H1 (cell line): Measurements from ENCODE around the gene PIK3CA. TPM values are rescaled to one million over a fixed set of nuclear protein-coding genes. Genes with fewer than 3 reads are reported as not detected.

Experiments
- CTCF ChIA-PET: fragments of 300-600 bp; sonication (Branson Sonifier 250); formaldehyde crosslinking; loops from one replicate; lab custom pipeline; 2021; ENCODE audit not compliant: partially characterized antibody; lab: Charles Lee
- POLR2A ChIA-PET: fragments of 300-600 bp; sonication (Branson Sonifier 250); formaldehyde crosslinking; loops from one replicate; lab custom pipeline; 2021; ENCODE audit warnings: inconsistent platforms; ENCODE audit not compliant: partially characterized antibody; lab: Charles Lee
- DNase-seq, 2 experiments: peaks; one replicate each; pipeline versions ENCODE4 v3.0.0 to v3.0.0-alpha.2; 2010 to 2022; ENCODE audit warnings: low spot score in 2 of 2, low read depth in 1 of 2, mixed read lengths in 1 of 2
- FAIRE-seq: peaks from 2 replicates; lab custom pipeline; 2011; peaks lifted over from hg19 to GRCh38; lab: Jason Lieb, UNC
- H2AFZ ChIP-seq: 2 replicates; pipeline ENCODE4 v1.8.1; 2012; ENCODE audit warnings: low read length, inconsistent platforms
- H2AK5ac ChIP-seq: 2 replicates; pipeline ENCODE4 v1.6.1; 2013; ENCODE audit warnings: low read depth, low read length
- H2BK120ac ChIP-seq: replicated peaks from 2 replicates; pipeline ENCODE3; 2013; ENCODE audit warnings: low read depth, low read length, inconsistent platforms
- H2BK12ac ChIP-seq: 2 replicates; pipeline ENCODE4 v1.6.1; 2013; ENCODE audit warnings: low read depth, low read length
- H2BK15ac ChIP-seq: 2 replicates; pipeline ENCODE4 v1.6.1; 2013; ENCODE audit warnings: low read length
- H2BK20ac ChIP-seq: 2 replicates; pipeline ENCODE4 v1.6.1; 2013; ENCODE audit warnings: low read length
- H2BK5ac ChIP-seq: 2 replicates; pipeline ENCODE4 v1.6.1; 2013; ENCODE audit warnings: low read depth, low read length
- H3K14ac ChIP-seq: 2 replicates; pipeline ENCODE4 v1.6.1; 2013; ENCODE audit warnings: inconsistent platforms; ENCODE audit not compliant: insufficient read length
- H3K18ac ChIP-seq: 2 replicates; pipeline ENCODE4 v1.6.1; 2013; ENCODE audit warnings: low read length; ENCODE audit errors: extremely low read depth
- H3K23ac ChIP-seq: 2 replicates; pipeline ENCODE4 v1.6.1; 2013; ENCODE audit warnings: inconsistent platforms; ENCODE audit not compliant: insufficient read length
- H3K23me2 ChIP-seq: 2 replicates; pipeline ENCODE4 v1.6.1; 2013; ENCODE audit warnings: low read depth, low read length
- H3K27ac ChIP-seq: 2 replicates; pipeline ENCODE4 v1.6.1; 2011; ENCODE audit warnings: low read depth, low read length, inconsistent platforms
- H3K27me3 ChIP-seq, 4 experiments: replicated peaks in 1 of 4; 1 replicate in 1 of 4; 2 replicates in 3 of 4; pipeline versions ENCODE4 v1.6.1 to v1.8.1; 2011 to 2013; ENCODE audit warnings: low read length in 3 of 4, mild to moderate bottlenecking in 3 of 4, inconsistent platforms in 2 of 4, mixed read lengths in 2 of 4, moderate library complexity in 1 of 4; ENCODE audit not compliant: control insufficient read depth in 3 of 4, insufficient read depth in 3 of 4; ENCODE audit errors: extremely low read depth in 1 of 4
- H3K36me3 ChIP-seq, 4 experiments: 2 replicates each; pipeline versions ENCODE4 v1.6.1 to v1.8.1; 2011 to 2013; ENCODE audit warnings: mild to moderate bottlenecking in 4 of 4, low read length in 3 of 4, moderate library complexity in 2 of 4, control low read depth in 1 of 4, inconsistent platforms in 1 of 4; ENCODE audit not compliant: insufficient read depth in 4 of 4, control insufficient read depth in 2 of 4
- H3K4ac ChIP-seq: replicated peaks from 2 replicates; pipeline ENCODE3; 2013; ENCODE audit warnings: low read length, low read depth, mixed read lengths, inconsistent platforms; ENCODE audit not compliant: insufficient read length
- H3K4me1 ChIP-seq, 4 experiments: replicated peaks in 1 of 4; 1 replicate in 1 of 4; 2 replicates in 3 of 4; pipeline versions ENCODE4 v1.6.1 to v1.8.1; 2011 to 2013; ENCODE audit warnings: low read length in 3 of 4, inconsistent platforms in 2 of 4, mixed read lengths in 1 of 4; ENCODE audit not compliant: insufficient read depth in 4 of 4, control insufficient read depth in 3 of 4
- H3K4me2 ChIP-seq, 2 experiments: 2 replicates each; pipeline versions ENCODE4 v1.6.1 to v1.8.1; 2011 to 2013; ENCODE audit warnings: low read depth in 2 of 2, low read length in 2 of 2, control low read depth in 1 of 2, inconsistent platforms in 1 of 2, mild to moderate bottlenecking in 1 of 2; ENCODE audit not compliant: insufficient read depth in 1 of 2
- H3K4me3 ChIP-seq, 4 experiments: fragments of 200-600, 300-600 bp in 1 of 4; sonication (generic), shearing (Covaris generic), sonication (Bioruptor Twin) in 1 of 4; 2 replicates each; pipeline versions ENCODE4 v1.5.1 to v1.8.1; 2011 to 2016; ENCODE audit warnings: low read length in 4 of 4, low read depth in 3 of 4, control low read depth in 2 of 4, inconsistent platforms in 2 of 4, mild to moderate bottlenecking in 2 of 4, mixed read lengths in 1 of 4, moderate library complexity in 1 of 4; ENCODE audit not compliant: insufficient read depth in 2 of 4; ENCODE audit errors: extremely low read depth in 1 of 4
- H3K56ac ChIP-seq: replicated peaks from 2 replicates; pipeline ENCODE3; 2013; ENCODE audit warnings: low read depth, mild to moderate bottlenecking, mixed read lengths, low read length, inconsistent platforms; ENCODE audit not compliant: insufficient read length
- H3K79me1 ChIP-seq: 2 replicates; pipeline ENCODE4 v1.6.1; 2013; ENCODE audit warnings: low read depth, low read length, control low read depth
- H3K79me2 ChIP-seq, 2 experiments: 2 replicates each; pipeline versions ENCODE4 v1.6.1 to v1.8.1; 2012 to 2013; ENCODE audit warnings: low read length in 2 of 2, mild to moderate bottlenecking in 2 of 2, inconsistent platforms in 1 of 2; ENCODE audit not compliant: insufficient read depth in 2 of 2, control insufficient read depth in 1 of 2
- H3K9ac ChIP-seq, 4 experiments: replicated peaks in 1 of 4; 1 replicate in 1 of 4; 2 replicates in 3 of 4; pipeline versions ENCODE4 v1.6.1 to v1.8.1; 2011 to 2013; ENCODE audit warnings: low read depth in 3 of 4, low read length in 3 of 4, control low read depth in 2 of 4, mild to moderate bottlenecking in 2 of 4, moderate library complexity in 2 of 4, inconsistent platforms in 1 of 4; ENCODE audit errors: extremely low read depth in 1 of 4
- H3K9me3 ChIP-seq, 2 experiments: 2 replicates each; pipeline versions ENCODE4 v1.6.1 to v1.8.1; 2012 to 2013; ENCODE audit warnings: mild to moderate bottlenecking in 2 of 2, moderate library complexity in 2 of 2, control low read depth in 1 of 2, inconsistent platforms in 1 of 2, low read depth in 1 of 2, low read length in 1 of 2, mixed read lengths in 1 of 2; ENCODE audit not compliant: insufficient read depth in 2 of 2
- H4K20me1 ChIP-seq, 2 experiments: replicated peaks in 1 of 2; 2 replicates each; pipeline versions ENCODE3 to v1.8.1; 2011 to 2013; ENCODE audit warnings: inconsistent platforms in 2 of 2, low read length in 2 of 2, mild to moderate bottlenecking in 1 of 2; ENCODE audit not compliant: insufficient read depth in 2 of 2, control insufficient read depth in 1 of 2
- H4K5ac ChIP-seq: 2 replicates; pipeline ENCODE4 v1.6.1; 2013; ENCODE audit warnings: low read length, low read depth, mixed read lengths, inconsistent platforms; ENCODE audit not compliant: insufficient read length
- H4K8ac ChIP-seq: 2 replicates; pipeline ENCODE4 v1.8.0; 2013; ENCODE audit warnings: mild to moderate bottlenecking, moderate library complexity, low read length, inconsistent platforms; ENCODE audit not compliant: insufficient read depth; ENCODE audit errors: extremely low read depth
- H4K91ac ChIP-seq: replicated peaks from 2 replicates; pipeline ENCODE3; 2013; ENCODE audit warnings: low read length, mixed read lengths, inconsistent platforms; ENCODE audit not compliant: insufficient read length
- BACH1 ChIP-seq: IDR thresholded peaks from 2 replicates; pipeline ENCODE4 v1.6.1; 2012; ENCODE audit warnings: low read length, improper control_type of control experiment
- HDAC2 ChIP-seq, 2 experiments: fragments of 300-600 bp in 1 of 2; sonication (generic) in 1 of 2; IDR thresholded peaks; 2 replicates each; pipeline ENCODE4 v1.6.1; 2011 to 2012; ENCODE audit warnings: low read depth in 2 of 2, low read length in 2 of 2, mild to moderate bottlenecking in 2 of 2, moderate library complexity in 2 of 2, borderline replicate concordance in 1 of 2, inconsistent platforms in 1 of 2
- MAFK ChIP-seq: IDR thresholded peaks from 2 replicates; pipeline ENCODE4 v1.6.1; 2012; ENCODE audit warnings: low read depth, mild to moderate bottlenecking, improper control_type of control experiment, low read length
- WGBS, 2 experiments: shearing (Covaris generic) in 1 of 2; methylation state at CpG; one replicate each; pipeline versions ENCODE4 v1.1.6 to v1.1.7; 2013 to 2015; ENCODE audit warnings: low lambda C conversion rate in 2 of 2, mixed read lengths in 2 of 2, inconsistent platforms in 1 of 2, low coverage in 1 of 2, missing lambda C conversion rate in 1 of 2; ENCODE audit not compliant: insufficient replicate concordance in 2 of 2, insufficient coverage in 1 of 2, insufficient read length in 1 of 2; ENCODE audit errors: extremely low coverage in 1 of 2, missing lambda C conversion rate in 1 of 2; 5-methylcytosine and 5-hydroxymethylcytosine counted together
- polyA plus RNA-seq, 7 experiments: library from polyadenylated mRNA; depleted of rRNA in 3 of 7; stranded (reverse) in 5 of 7; unstranded in 2 of 7; fragments of >200 nt in 5 of 7; fragments of 200-250 nt in 2 of 7; gene quantifications; 1 replicate in 5 of 7; 2 replicates in 1 of 7; 4 replicates in 1 of 7; pipeline versions ENCODE4 v1.2.1 to v1.2.3, GENCODE V29; 2011 to 2013; ENCODE audit warnings: missing spikeins in 2 of 7, mixed read lengths in 2 of 7
- total RNA-seq: library from RNA; stranded (reverse); fragmentation: NEBNext Ultra II Directional; extraction: Animal tissue kit (Norgen Biotek cat#: 25700); gene quantifications from 2 replicates; pipeline ENCODE4 v1.2.1, GENCODE V29; 2021

The PIK3CA gene
- total and polyA plus RNA-seq, 2 of the 8 experiments (the other 6 are each of a cell fraction or from before 2014, with no cell fraction given): 1.6 to 11.3 TPM

DNA sequence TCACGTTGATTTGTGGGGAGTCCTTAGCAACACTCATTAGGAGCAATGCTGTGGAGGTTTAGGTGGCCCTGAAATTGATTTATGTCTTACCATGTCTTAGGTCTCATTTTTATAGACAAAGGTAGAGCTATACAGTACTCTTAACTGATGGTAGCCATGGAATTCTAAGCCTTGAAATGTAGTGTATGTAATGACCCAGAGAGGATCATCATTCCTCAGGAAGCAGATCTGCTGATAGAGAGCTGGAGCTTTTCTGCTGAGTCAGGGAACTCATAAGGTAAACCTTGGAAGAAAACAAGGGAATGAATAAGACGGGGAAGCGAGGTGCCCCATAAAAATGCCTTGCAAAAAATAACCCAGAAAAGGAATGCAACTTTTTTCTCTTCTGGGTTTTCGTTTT lies 140.7 kb downstream of the PIK3CA start:
- Histone ChIP-seq H3K9me3 (peaks cover 0 to 3% of the 10 kb centered on the region in 2 experiments; a peak in 1 of 4 replicates), H2AFZ (0 out of 2 replicates have a peak overlapping the region, but pooled peaks have one; percentile 67), H3K23me2 (no peaks in the 10 kb centered on the region), H4K8ac (no peak overlapping the region), H2BK20ac (no peak overlapping the region), H3K23ac (no peak overlapping the region), H3K18ac (no peak overlapping the region), H3K4ac (no peak overlapping the region), H3K56ac (no peak overlapping the region), H3K36me3 (no peaks in the 10 kb centered on the region), H4K5ac (no peak overlapping the region), H2BK120ac (no peak overlapping the region), H3K27me3 (no peaks in the 10 kb centered on the region), H2BK5ac (no peak overlapping the region), H4K20me1 (no peaks in the 10 kb centered on the region), H3K4me3 (no peak overlapping the region), H3K79me1 (no peaks in the 10 kb centered on the region), H3K27ac (no peak overlapping the region), H3K4me1 (no peaks in the 10 kb centered on the region), H4K91ac (no peak overlapping the region), H3K4me2 (no peak overlapping the region), H3K9ac (no peak overlapping the region), H2BK12ac (no peak overlapping the region), H3K79me2 (no peaks in the 10 kb centered on the region), H2AK5ac (no peak overlapping the region), H2BK15ac (no peak overlapping the region), H3K14ac (no peak overlapping the region)
- 83% methylated on average over 4 of the region's 4 CpGs; no CpG with 5 or more reads in 1 of the 2 experiments for WGBS, 2 experiments
- FAIRE-seq: no peak
- CTCF ChIA-PET: interaction anchor here (1.0 kb wide), 2 partner anchors 27 to 90 kb away, joined by 3 to 4 read pairs; no protein-coding TSS in a partner anchor
- POLR2A ChIA-PET: no interaction called here
- no peak for DNase-seq
- TF ChIP-seq HDAC2 (IDR thresholded peaks at IDR 0.05; ENCODE audit: borderline replicate concordance in 1 of 2, low read depth in 2 of 2, low read length in 2 of 2): no peak
- TF ChIP-seq BACH1: peak; percentile 64; the same call in 1 of the 2 replicates
- peak; percentile 86 for TF ChIP-seq MAFK
